HG02973 (cell line): Measurements from ENCODE around the gene FAM83D.
A peak's percentile ranks its signal among the peaks of the same experiment; 100 is the strongest.

Experiments used
- ATAC-seq: cut with Tn5 transposase; IDR thresholded peaks from one replicate; pipeline ENCODE4 v1.9.1; 2021; ENCODE audit warnings: moderate library complexity; ENCODE audit not compliant: unreplicated experiment

Gene FAM83D, protein sequence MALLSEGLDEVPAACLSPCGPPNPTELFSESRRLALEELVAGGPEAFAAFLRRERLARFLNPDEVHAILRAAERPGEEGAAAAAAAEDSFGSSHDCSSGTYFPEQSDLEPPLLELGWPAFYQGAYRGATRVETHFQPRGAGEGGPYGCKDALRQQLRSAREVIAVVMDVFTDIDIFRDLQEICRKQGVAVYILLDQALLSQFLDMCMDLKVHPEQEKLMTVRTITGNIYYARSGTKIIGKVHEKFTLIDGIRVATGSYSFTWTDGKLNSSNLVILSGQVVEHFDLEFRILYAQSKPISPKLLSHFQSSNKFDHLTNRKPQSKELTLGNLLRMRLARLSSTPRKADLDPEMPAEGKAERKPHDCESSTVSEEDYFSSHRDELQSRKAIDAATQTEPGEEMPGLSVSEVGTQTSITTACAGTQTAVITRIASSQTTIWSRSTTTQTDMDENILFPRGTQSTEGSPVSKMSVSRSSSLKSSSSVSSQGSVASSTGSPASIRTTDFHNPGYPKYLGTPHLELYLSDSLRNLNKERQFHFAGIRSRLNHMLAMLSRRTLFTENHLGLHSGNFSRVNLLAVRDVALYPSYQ

DNA sequence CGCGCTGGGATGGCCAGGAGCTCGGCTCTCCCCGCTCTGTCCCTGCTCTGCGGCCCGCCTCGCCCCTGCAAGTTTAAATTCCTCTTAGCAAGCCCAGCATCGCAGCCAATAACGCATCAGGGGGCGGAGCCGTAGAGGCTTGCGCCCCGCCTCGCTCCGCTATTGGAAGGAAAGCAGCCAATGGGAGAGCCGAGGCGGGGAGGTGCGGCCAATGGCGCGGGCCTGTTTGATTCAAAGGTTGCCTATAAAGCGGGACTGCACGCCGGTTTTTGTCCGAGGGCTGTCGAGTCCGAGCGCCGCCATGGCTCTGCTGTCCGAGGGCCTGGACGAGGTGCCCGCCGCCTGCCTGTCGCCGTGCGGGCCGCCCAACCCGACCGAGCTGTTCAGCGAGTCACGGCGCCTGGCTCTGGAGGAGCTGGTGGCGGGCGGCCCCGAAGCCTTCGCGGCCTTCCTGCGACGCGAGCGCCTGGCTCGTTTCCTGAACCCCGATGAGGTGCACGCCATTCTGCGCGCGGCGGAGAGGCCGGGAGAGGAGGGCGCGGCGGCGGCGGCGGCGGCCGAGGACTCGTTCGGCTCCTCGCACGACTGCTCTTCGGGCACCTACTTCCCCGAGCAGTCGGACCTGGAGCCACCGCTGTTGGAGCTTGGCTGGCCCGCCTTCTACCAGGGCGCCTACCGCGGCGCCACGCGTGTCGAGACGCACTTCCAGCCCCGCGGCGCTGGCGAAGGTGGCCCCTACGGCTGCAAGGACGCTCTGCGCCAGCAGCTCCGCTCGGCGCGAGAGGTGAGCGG lies at the start of gene FAM83D:
Gene FAM83D (plus strand): TSS at position 276 of the 792 bp plus-strand sequence. CDS start 26 bp downstream, at position 302.
- ATAC-seq: peak; percentile 88

DNA sequence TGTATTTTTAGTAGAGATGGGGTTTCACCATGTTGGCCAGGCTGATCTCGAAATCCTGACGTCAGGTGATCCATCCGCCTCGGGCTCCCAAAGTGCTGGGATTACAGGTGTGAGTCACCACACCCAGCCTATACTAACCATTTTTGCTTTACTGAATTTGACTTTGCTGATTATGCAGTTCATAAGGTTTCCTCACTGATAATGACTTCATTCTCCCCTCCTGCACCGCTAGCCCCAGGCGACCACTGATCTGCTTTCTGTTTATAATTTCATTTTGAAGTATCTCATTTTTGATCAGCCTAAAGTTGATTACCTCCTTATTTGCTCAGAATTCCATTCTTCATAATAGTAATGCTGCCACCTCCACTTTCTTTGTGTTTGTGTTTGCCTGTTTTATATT lies 48.7 kb upstream of the FAM83D start:
- ATAC-seq: no peak

DNA sequence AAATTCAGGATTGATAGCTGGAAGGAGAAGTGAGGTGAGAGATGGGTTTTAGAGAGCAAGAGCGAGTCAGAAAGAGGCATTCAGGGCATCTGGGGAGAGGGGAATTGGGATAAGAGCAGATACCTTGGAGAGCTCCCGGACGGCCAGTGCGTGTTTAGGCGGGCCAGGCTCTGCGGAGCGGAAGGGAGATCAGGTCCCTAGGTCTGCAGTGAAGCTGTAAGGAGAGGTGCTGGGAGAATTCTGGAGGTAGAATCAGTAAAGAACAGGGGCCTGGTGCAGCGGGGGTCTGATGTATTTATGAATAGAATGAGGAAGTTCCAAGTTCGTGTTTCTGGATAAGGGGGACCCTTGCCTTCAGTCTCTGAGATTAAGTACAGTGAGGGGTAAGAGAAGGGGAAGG lies 47.4 kb upstream of the FAM83D start:
- no peak for ATAC-seq

DNA sequence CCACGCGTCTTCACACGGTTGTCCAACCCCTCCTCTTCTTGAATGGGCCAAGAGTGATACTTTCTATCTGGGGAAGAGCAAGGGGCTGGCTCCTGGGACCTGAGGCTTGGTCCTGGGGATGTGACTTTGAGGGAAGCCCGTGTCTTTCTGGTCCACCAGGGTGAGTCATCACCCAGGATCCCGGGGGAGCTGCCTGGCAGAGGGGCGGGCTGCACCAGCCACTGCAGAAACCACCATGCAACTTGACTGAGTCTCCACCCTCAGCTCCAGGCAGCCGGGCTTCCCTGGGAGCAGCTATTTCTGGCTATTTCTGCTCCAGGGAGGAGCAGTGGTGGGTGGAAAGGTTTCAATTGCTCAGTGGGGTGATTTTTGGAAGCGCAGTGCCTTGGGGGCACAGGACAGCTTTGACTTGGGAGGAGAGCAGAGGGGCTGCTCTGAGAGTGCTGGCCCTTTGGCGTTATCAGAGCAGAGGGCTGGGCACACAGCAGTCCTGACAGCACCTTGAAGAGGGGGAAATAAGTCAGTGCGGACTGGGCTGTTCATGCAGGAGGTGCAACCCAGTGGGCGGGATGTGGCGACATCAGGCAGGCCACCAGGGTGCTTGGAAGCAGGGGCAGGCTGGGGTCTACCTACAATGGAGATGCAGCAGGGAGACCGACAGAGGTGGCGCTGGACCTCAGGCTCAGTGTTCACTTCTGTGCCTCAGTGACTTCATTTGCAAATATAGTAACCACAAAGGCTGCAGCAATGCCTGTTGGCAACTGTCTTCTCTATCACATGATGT lies 45.1 kb upstream of the FAM83D start:
- ATAC-seq: no peak

DNA sequence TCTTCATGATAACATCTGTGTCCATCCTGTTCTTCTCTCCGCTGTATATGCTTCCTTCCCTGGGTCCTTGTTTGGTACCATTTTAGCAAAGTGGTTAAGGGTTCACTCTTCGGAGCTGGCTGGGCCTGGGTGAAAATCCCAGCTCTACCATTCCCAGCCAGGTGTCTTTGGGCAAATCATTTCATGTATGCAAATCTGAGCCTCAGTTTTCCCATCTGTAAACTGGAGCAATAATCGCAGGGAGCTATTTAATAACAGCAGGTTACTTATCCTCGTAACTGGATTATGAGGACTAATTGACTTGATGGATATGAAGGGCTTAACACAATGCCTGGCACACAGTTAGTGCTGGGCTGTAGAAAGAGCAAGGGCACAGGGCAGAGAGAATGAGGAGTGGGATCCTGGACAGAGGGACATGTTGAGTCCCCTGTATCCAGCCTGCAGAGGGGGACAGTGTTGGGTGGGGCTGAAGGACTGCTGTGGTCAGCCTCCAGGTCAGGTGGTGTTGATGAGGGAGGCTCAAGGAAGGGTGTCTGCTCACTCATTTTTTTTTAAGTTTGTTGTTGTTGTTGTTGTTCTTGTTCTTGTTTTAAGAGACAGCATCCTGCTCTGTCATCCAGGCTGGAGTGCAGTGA lies 44.3 kb upstream of the FAM83D start:
- ATAC-seq: no peak

DNA sequence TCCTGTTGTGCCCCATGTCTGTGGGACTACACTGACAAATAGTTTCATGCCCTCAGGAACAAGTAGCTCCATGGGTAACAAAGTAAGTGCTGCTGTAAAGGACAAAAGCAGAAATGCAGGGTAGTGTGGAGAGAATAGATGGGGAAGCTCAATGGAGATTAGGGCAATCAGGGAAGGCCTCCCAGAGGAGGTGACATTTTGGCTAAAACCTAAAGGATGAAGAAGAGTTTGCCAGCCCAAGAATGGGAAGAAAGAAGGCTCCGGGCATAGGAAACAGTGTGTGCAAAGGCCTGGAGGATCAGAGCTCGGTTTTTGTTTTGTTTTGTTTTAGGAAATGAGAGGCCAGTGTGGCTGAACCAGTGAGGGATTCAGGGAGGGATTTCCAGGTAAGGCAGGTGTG lies 43.6 kb upstream of the FAM83D start:
- ATAC-seq: no peak

DNA sequence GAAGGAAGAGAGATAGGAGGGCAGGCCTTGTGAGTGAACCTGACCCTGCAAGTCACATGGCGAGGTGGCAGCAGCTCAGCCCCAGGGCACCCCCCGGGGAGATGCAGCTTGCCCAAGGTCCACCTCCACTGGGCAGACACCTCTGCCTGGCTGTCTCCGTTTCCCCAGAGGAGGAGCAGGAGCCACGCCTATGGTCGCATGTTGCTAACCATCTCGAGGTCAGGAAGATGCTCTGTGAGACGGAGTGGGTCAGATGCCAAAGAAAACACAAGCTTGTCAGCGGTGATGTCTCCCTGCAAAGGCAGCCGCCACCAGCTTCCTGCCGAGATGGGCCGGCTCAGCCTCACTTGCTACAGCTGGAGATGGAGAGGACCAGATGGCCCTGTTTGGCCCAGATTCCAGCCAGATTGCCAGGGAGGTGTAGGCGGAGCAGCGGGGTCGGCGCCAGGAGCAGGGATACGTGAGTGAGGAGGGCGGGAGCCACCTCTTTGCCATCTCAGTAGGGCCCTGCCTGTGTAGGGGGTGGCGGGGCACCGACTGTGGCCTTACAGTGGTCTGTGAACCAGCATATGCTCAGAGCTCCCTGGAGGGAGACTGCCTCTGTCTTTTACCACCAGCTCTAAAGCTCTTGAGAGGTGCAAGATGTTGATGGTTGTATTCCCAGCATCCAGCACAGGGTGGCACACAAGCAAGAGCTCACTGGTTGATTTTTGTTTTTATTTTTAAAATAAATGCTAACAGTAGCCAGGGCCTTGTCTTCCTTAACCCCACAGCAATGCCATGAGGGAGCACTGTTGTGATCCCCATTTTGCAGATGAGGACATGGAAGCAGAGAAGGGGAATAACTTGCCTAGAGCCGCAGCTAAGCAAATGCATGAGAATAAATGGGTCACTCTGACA lies 42.9 kb upstream of the FAM83D start:
- no peak for ATAC-seq

DNA sequence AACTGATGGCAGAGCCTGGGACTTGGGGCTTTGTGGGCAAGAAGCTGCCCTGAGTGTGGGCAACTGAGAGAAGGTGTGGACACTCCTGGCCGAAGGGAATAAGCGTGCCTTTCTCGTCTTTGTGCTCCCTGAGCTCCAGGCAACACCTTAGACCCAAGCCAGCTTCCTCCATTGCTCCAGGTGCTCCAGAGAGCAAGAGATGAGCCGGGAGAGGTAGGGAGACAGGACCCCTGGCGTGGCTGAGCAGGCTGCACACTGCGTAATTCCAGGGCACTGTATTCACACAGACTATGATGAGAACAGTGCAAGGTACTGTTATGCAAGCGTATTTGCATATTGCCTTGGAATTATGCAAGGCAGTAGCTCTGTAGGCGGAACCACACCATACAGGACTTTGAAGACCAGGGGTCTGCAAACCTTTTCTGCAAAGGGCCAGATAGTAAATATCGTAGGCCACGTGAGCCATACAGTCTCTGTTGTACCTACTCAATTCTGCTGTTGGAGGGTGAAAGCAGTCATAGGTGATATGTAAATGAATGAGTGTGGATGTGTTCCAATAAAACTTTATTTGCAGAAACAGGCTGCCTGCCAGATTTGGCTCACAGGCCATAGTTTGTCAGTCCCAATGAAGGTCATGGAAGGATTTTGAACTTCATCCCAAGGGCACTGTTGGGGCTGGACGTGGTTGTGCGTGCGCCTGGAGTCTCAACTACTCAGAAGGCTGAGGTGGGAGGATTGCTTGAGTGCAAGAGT lies 42.1 kb upstream of the FAM83D start:
- ATAC-seq: no peak

DNA sequence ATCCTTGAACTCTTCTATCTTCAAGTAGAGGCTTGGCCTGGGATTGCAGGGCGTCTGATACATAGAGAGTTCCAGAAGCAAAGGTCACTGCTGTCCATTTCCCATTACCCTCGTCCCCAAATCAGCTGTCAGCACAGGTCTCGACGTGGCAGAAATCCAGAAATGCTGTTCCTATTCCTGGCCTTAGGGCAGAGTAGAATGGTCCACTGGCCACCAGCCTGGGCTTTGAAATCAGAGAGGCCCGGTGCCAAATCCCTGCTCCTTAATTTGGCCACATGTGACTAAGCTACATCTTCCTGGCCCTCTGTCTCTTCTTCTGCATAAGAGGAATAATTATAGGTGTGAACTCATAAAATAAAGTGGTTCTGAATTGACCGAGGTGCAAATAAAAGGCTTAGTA lies 40.9 kb upstream of the FAM83D start:
- ATAC-seq: no peak

DNA sequence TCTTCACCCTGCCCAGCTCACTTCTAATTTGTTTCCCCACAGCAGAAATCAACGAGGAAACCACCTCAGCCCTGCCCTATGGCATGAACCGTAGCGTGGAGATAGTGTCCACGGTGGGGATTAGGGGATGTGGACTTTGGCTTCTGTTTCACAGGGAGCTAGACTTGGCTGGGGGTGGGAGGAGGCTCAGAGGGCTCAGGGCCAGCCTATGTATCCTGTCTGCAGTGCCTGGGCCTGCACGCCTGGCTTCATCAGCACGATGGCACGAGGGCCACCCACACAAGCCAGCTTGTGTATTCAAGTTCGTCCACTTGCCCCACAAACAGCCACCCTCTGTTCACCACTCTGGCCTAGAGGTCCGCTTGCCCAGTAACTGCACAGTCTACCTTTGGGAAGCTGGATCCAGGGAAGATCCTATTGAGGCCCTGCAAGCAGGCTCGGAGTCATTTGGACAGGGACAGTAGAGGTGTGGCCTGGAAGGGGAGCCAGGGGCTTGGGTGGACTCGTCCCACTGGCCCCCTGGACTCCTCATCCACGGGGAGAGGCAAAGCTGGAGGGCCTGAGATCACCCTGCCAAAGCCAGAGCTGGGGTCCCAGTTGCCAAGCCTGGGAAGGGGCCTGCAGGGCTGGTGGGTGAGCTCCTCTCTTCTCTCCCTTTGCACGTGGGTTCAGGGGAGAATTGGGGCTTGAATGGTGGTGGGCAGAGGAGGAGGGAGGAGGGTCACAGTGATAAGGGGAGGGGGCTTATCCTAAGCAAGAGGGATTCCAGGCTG lies 38.0 kb upstream of the FAM83D start:
- no peak for ATAC-seq

DNA sequence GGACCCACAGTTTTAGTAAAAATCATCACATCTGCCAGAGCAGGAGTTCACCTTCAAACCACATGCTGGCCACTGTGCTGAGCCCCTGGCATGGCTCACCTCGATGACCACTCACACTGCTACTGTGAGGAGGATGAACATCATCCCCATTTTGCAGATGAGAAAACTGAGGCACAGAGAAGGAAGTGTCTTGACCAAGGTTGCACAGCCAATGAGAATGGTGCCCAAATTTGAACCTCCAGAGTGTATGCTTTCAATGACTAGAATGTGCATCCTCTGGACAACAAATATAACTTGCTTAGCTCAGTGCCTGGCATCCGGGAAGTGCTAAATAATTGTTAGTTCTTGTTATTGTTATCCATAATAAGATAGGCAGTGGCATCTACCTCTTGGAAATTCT lies 37.2 kb upstream of the FAM83D start:
- ATAC-seq: no peak

DNA sequence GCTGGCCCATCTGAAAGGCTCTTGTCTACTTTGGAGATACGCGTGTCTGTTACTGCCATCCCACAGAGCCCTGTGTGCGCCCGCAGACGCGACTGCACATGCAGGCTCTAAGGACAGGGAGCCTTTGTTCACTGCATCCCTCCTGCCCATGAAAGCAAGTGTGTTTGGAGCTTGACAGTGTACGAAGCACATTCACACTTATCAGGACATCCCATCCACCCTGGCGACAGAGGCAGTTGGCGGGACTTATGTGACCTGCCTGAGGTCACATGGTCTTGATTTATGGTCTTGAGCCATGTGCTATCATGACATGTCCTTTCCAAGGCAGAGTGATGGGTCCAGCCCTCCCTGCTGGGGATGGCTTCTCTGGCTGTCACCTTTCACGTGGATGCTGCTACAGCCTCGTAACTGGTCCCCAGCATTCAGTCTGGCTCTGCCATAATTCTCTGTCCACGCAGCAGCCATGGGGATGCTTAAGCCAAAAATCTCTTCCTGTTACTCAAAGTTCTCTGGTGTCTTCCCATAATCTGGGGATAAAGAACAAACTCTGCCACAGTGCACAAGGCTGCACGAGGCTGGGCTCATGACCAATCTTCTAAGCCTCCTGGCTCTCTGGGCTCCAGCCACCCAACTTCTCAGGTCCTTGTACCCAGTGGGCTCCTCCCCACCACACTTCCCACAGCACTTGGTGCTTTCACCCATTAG lies 36.3 kb upstream of the FAM83D start:
- no peak for ATAC-seq

DNA sequence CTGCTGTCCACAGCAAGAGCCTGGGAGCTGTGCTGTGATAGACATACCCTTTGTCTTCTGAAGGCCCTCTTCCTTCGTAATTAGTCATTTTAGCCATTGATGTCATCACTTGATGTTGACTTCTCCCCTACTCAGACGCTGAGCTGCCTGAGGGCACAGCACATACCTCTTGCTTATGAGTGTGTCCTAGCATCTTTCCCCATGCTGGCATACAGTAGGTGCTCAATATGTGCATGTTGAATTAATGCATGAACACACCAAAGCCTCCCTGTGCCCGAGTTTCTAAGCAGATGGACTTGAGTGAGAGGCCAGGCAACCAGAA lies 35.8 kb upstream of the FAM83D start:
- ATAC-seq: no peak

DNA sequence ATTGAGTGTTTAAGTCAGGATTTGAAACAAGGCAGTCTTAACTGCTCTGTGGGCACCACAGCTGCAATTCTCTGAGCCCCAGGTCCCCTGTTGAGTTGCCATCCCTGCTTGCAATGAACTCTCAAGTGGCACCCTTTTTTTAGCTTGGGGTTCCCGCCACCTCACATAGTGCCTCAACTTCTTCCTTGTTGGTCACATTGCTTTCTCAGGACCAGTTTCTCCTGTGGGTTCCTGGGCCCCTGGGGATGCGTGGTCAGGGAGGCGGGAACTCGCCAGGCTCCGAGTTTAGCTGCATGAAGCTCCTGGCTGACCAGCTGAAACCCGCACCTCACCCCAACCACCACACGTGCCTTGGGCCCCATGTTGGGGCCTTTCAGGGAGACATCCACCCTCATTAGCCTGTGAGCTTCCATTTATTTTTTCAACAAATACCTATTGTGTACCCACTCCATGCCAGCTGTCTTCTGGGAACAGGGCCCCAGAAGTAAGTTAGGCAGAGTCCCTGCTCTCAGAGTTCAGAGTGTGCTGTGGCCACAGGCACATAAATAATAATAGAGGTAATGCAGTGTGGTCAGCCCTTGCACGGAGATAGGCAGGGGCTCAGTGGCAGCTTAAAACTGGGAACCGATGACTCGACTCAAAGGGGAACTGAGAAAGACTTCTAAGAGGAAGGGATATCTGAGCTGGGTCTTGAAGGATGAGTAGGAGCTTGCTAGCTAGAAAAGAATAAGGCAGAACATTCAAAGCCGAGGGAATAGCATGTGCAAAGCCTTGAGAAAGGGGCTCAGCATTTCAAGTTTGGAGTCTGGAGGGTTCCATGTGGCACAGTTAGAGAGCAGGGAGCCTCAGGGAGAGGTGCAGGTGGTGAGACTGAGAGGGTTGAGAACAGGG lies 33.9 kb upstream of the FAM83D start:
- peak; percentile 50 for ATAC-seq

DNA sequence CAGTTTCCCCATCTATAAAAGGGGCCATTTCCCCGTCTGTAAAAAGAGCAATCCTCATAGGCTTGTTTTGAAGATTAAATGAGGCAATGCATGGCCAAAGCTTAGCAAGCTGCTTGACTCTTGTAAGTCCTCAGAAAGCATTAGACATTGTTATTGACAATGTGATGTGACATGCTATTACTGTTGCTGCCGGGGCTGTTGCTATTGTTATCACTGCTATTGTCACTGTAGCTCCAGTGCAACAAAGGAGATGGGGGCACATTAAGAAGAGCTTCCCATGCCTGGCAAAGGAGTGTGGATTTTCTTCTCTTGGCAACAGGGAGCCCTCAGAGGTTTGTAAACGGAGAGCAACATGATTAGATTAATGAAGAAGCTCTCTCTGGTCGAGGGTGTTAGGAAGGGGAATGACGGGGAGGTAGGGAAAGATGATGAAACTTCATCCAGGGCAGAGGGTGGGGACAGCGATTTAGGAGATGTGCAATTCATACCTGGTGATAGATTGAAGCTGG lies 33.1 kb upstream of the FAM83D start:
- ATAC-seq: no peak

DNA sequence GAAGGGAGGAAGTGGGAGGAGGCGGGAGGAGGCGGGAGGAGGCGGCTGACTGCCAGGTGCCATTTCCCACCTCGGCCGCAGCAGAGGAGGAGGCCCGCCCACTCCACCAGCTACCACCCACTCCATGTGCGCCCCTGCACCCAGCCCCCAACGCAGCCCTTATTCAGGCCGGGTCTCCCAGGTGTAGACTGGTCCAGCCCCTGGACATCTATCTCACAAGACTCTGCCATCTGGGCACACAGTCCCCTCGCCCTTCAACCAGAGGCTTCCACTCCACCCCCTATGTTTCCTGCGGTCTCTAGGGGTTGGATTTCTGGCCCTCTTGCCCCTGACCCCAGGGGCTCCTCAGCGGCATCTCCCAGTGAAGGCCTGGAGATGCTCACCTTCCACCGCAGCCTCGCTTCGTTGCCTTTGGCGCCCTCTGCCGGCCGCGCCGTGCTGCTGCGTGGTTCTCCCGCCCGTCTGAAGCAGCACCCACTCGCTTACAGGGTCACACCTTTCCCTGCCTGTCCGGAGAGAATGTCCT lies 32.6 kb upstream of the FAM83D start:
- ATAC-seq: peak; percentile 42
